Measurements from ENCODE around the gene HS6ST3.

- TF ChIP-seq CTCF (IDR thresholded peaks at IDR 0.05), result no peak
- no peak for TF ChIP-seq POLR2A (IDR thresholded peaks at IDR 0.05)
Measured at GRCh38 chr13:96636001-96636709, 546.2 kb downstream of the HS6ST3 start.

All from adrenal gland (tissue), 5 donors.